Endodermal cell (in vitro differentiated cells): ENCODE measurements around the gene TMA16. TPM values are rescaled to one million over a fixed set of nuclear protein-coding genes. Genes with fewer than 3 reads are reported as not detected.

Source experiments
- DNase-seq: peaks from one replicate; pipeline ENCODE4 v3.0.0-alpha.2; 2017
- H3K27ac ChIP-seq: 2 replicates; pipeline ENCODE4 v1.5.1; 2013; ENCODE audit warnings: mild to moderate bottlenecking, low read depth, low read length, moderate library complexity
- H3K27me3 ChIP-seq: 2 replicates; pipeline ENCODE4 v1.6.1; 2013; ENCODE audit warnings: mild to moderate bottlenecking, low read length, moderate library complexity; ENCODE audit not compliant: insufficient read depth, control insufficient read depth, poor library complexity, severe bottlenecking
- H3K36me3 ChIP-seq: 2 replicates; pipeline ENCODE4 v1.7.0; 2013; ENCODE audit warnings: mild to moderate bottlenecking, low read length, moderate library complexity; ENCODE audit not compliant: control insufficient read depth, insufficient read depth
- H3K4me1 ChIP-seq: one replicate; pipeline ENCODE4 v1.7.0; 2013; ENCODE audit warnings: low read length; ENCODE audit not compliant: control insufficient read depth, insufficient read depth
- H3K4me3 ChIP-seq: 2 replicates; pipeline ENCODE4 v1.5.1; 2013; ENCODE audit warnings: mild to moderate bottlenecking, low read length, moderate library complexity
- H3K9ac ChIP-seq: 2 replicates; pipeline ENCODE4 v1.6.1; 2013; ENCODE audit warnings: mild to moderate bottlenecking, low read length, moderate library complexity; ENCODE audit not compliant: poor library complexity, severe bottlenecking; ENCODE audit errors: extremely low read depth
- H3K9me3 ChIP-seq: 2 replicates; pipeline ENCODE4 v1.6.1; 2013; ENCODE audit warnings: mild to moderate bottlenecking, low read length, moderate library complexity; ENCODE audit not compliant: control insufficient read depth
- H3K27ac Mint-ChIP-seq: 2 replicates; pipeline ENCODE4 v1.8.0; 2020; ENCODE audit warnings: mixed read lengths
- H3K27me3 Mint-ChIP-seq: 2 replicates; pipeline ENCODE4 v1.8.0; 2021; ENCODE audit warnings: mild to moderate bottlenecking, mixed read lengths; ENCODE audit not compliant: insufficient read depth
- H3K36me3 Mint-ChIP-seq: 2 replicates; pipeline ENCODE4 v1.8.0; 2020; ENCODE audit warnings: low read depth, mixed read lengths
- H3K4me1 Mint-ChIP-seq: 2 replicates; pipeline ENCODE4 v1.8.0; 2020; ENCODE audit warnings: mixed read lengths
- H3K4me3 Mint-ChIP-seq: 2 replicates; pipeline ENCODE4 v1.8.0; 2020; ENCODE audit warnings: mild to moderate bottlenecking, moderate library complexity, mixed read lengths
- H3K9me3 Mint-ChIP-seq: 2 replicates; pipeline ENCODE4 v1.8.0; 2020; ENCODE audit warnings: mild to moderate bottlenecking, mixed read lengths
- CTCF ChIP-seq: fragments of 200-600 bp; sonication (generic); conservative IDR thresholded peaks from 2 replicates; pipeline ENCODE4 v1.5.0; 2021; ENCODE audit warnings: antibody characterized with exemption, mild to moderate bottlenecking
- WGBS, 2 experiments: methylation state at CpG; one replicate each; pipeline versions ENCODE4 v1.1.5 to v1.1.7; 2013; ENCODE audit warnings: missing lambda C conversion rate in 2 of 2, mixed read lengths in 1 of 2; ENCODE audit not compliant: insufficient coverage in 1 of 2, insufficient read length in 1 of 2; 5-methylcytosine and 5-hydroxymethylcytosine counted together
- total RNA-seq, 2 donors: library from RNA; stranded (reverse); fragmentation: NEBNext Ultra II Directional in 1 of 2; extraction: Animal tissue kit (Norgen Biotek cat#: 25700) in 1 of 2; gene quantifications; 2 replicates in 1 of 2; 3 replicates in 1 of 2; pipeline ENCODE4 v1.2.1, GENCODE V29; 2021

Gene TMA16
- total RNA-seq, 2 donors from 2014 or later = 54.7 to 68.8 TPM

- no peak overlapping the region for H3K27ac ChIP-seq
- no peaks in the 10 kb centered on the region for H3K9me3 ChIP-seq
- Mint-ChIP-seq H3K9me3 (peaks cover 2% of the 10 kb centered on the region), H3K36me3 (no peaks in the 10 kb centered on the region), H3K4me1 (peaks cover 17% of the 10 kb centered on the region), H3K27me3 (no peaks in the 10 kb centered on the region), H3K27ac (no peak overlapping the region), H3K4me3 (no peak overlapping the region)
- H3K4me1 ChIP-seq = no peaks in the 10 kb centered on the region
- no peak for DNase-seq
- 89 to 100% methylated on average over 3 to 6 of the region's 6 CpGs for WGBS, 2 experiments
- no peak overlapping the region for H3K9ac ChIP-seq
- no peaks in the 10 kb centered on the region for H3K36me3 ChIP-seq
- H3K27me3 ChIP-seq = no peaks in the 10 kb centered on the region
- TF ChIP-seq CTCF = no peak
- no peak overlapping the region for H3K4me3 ChIP-seq
These were observed 69.1 kb downstream of the TMA16 start for GRCh38 chr4:163563592-163563991.

GRCh38 chr4:163564221-163564720 is 69.8 kb downstream of the TMA16 start:
- Histone ChIP-seq H3K27ac (no peak overlapping the region), H3K4me1 (no peaks in the 10 kb centered on the region), H3K4me3 (no peak overlapping the region), H3K36me3 (no peaks in the 10 kb centered on the region), H3K27me3 (no peaks in the 10 kb centered on the region), H3K9me3 (no peaks in the 10 kb centered on the region), H3K9ac (no peak overlapping the region)
- TF ChIP-seq CTCF = no peak
- no peaks in the 10 kb centered on the region for H3K27me3 Mint-ChIP-seq
- 88 to 100% methylated on average over 1 to 2 of the region's 2 CpGs for WGBS, 2 experiments
- H3K36me3 Mint-ChIP-seq = no peaks in the 10 kb centered on the region
- no peak for DNase-seq
- H3K4me3 Mint-ChIP-seq = no peak overlapping the region
- H3K4me1 Mint-ChIP-seq = peaks cover 17% of the 10 kb centered on the region
- peaks cover 2% of the 10 kb centered on the region for H3K9me3 Mint-ChIP-seq
- no peak overlapping the region for H3K27ac Mint-ChIP-seq

GRCh38 chr4:163565226-163566135 is 71.0 kb downstream of the TMA16 start:
- H3K9me3 Mint-ChIP-seq = peaks cover 2% of the 10 kb centered on the region
- no peak for TF ChIP-seq CTCF
- H3K9ac ChIP-seq = no peak overlapping the region
- peak overlapping the region; percentile 42 for H3K27ac Mint-ChIP-seq
- H3K9me3 ChIP-seq = no peaks in the 10 kb centered on the region
- WGBS, 2 experiments = 38 to 41% methylated on average over 1 to 5 of the region's 5 CpGs
- H3K36me3 Mint-ChIP-seq = no peaks in the 10 kb centered on the region
- H3K4me1 Mint-ChIP-seq = peaks cover 17% of the 10 kb centered on the region
- H3K27me3 ChIP-seq = no peaks in the 10 kb centered on the region
- H3K4me1 ChIP-seq = no peaks in the 10 kb centered on the region
- H3K27me3 Mint-ChIP-seq = no peaks in the 10 kb centered on the region
- no peaks in the 10 kb centered on the region for H3K36me3 ChIP-seq
- no peak for DNase-seq
- H3K4me3 Mint-ChIP-seq = no peak overlapping the region
- H3K4me3 ChIP-seq = no peak overlapping the region
- no peak overlapping the region for H3K27ac ChIP-seq
